OCI-LY7 (cell line): ENCODE results near the gene LAMA2.

Experiments
- EZH2phosphoT487 ChIP-seq: fragments of 200-600 bp; sonication (generic); IDR thresholded peaks from 2 replicates; pipeline ENCODE4 v1.6.1; 2018; ENCODE audit warnings: low read depth, borderline replicate concordance, mild to moderate bottlenecking, mixed run types, antibody characterized with exemption, low read length, moderate library complexity, mixed read lengths
- TF ChIP-seq, protein P1 (sequence below): fragments of 200-600 bp; sonication (generic); conservative IDR thresholded peaks from 2 replicates; pipeline ENCODE4 v1.5.1; 2014; ENCODE audit warnings: mild to moderate bottlenecking, antibody characterized with exemption, low read length, moderate library complexity, mixed read lengths

DNA sequence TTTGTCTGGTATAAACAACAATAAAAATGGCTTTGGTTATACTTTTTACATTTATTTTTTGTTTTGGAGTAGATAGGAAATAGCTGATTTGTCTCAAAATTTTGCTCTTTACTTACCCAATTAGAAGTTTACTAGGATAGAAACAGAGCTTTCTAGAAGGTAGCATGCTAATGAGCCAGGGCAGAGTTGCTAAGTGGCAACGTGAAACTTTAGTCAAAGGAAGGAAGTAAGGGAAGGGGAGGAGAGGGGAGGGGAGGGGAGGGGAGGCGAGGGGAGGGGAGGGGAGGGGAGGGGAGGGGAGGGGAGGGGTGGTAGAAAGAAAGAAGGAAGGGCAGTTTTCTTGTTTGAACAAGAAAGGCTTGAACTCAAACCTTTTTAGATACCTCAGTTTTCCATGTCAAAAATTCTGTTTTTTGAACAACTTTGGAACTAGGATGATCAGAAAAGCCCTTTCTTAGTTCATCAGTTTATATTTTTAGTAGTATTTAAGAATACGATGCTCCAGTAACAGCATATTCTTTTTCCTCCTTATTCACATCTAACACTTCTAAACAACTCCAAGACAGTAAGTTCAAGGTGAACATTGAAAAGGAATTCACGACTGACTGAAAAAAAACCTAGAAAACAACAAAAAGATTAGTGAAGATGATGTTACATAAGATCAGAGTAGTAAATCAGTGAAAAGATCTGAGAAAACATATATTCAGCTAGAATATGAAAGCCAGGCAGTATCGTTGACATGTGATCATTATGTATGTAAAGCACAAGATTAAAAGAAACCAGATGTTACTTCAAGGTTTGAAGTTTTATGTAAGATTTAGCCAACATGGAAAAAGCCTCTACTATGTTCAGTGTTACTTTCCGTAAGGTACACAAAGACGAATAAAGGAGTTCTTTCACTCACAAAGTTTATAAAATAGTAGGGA lies 563.6 kb downstream of the LAMA2 start:
- no peak for TF ChIP-seq EZH2phosphoT487
- TF ChIP-seq, protein P1, sequence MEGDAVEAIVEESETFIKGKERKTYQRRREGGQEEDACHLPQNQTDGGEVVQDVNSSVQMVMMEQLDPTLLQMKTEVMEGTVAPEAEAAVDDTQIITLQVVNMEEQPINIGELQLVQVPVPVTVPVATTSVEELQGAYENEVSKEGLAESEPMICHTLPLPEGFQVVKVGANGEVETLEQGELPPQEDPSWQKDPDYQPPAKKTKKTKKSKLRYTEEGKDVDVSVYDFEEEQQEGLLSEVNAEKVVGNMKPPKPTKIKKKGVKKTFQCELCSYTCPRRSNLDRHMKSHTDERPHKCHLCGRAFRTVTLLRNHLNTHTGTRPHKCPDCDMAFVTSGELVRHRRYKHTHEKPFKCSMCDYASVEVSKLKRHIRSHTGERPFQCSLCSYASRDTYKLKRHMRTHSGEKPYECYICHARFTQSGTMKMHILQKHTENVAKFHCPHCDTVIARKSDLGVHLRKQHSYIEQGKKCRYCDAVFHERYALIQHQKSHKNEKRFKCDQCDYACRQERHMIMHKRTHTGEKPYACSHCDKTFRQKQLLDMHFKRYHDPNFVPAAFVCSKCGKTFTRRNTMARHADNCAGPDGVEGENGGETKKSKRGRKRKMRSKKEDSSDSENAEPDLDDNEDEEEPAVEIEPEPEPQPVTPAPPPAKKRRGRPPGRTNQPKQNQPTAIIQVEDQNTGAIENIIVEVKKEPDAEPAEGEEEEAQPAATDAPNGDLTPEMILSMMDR, result no peak
